SW480 (cell line): ENCODE measurements around the gene BRINP1.
"Not testable (repeated sequence)": the region's sequence is repeated elsewhere in the genome, so short reads cannot be mapped to it uniquely, and the experiment has no call there.

ENCODE experiments used
- DNase-seq: peaks from one replicate; pipeline ENCODE4 v3.0.0-alpha.2; 2016; ENCODE audit warnings: low spot score

Gene BRINP1

GRCh38 chr9:119213471-119213870 lies 155.8 kb downstream of the BRINP1 start:
- no peak for DNase-seq

- no peak for DNase-seq
Observed at GRCh38 chr9:119197893-119198607, 171.2 kb downstream of the BRINP1 start.

- no peak for DNase-seq
Observed at GRCh38 chr9:119195521-119195920, 173.7 kb downstream of the BRINP1 start.

- no peak for DNase-seq
Observed at GRCh38 chr9:119185298-119185697, 183.9 kb downstream of the BRINP1 start.

GRCh38 chr9:119184265-119184936 lies 184.8 kb downstream of the BRINP1 start:
- DNase-seq: no peak

- DNase-seq: no peak
Observed at GRCh38 chr9:119181561-119181960, 187.7 kb downstream of the BRINP1 start.

- DNase-seq: no peak
Observed at GRCh38 chr9:119180897-119181296, 188.3 kb downstream of the BRINP1 start.

GRCh38 chr9:119179701-119180100 lies 189.5 kb downstream of the BRINP1 start:
- DNase-seq: no peak

GRCh38 chr9:119177196-119177595 lies 192.0 kb downstream of the BRINP1 start:
- no peak for DNase-seq

- no peak for DNase-seq
Observed at GRCh38 chr9:119175581-119175980, 193.7 kb downstream of the BRINP1 start.

GRCh38 chr9:119169222-119169621 lies 200.0 kb downstream of the BRINP1 start:
- DNase-seq: not testable (repeated sequence)

- DNase-seq: no peak
Observed at GRCh38 chr9:119167876-119168275, 201.4 kb downstream of the BRINP1 start.

- no peak for DNase-seq
Observed at GRCh38 chr9:119167267-119167666, 202.0 kb downstream of the BRINP1 start.

GRCh38 chr9:119166096-119166495 lies 203.1 kb downstream of the BRINP1 start:
- DNase-seq: no peak

- no peak for DNase-seq
Observed at GRCh38 chr9:119165131-119165530, 204.1 kb downstream of the BRINP1 start.

GRCh38 chr9:119164716-119165115 lies 204.5 kb downstream of the BRINP1 start:
- no peak for DNase-seq

GRCh38 chr9:119160551-119160950 lies 208.7 kb downstream of the BRINP1 start:
- no peak for DNase-seq

- no peak for DNase-seq
Observed at GRCh38 chr9:119159386-119159785, 209.8 kb downstream of the BRINP1 start.

- DNase-seq: no peak
Observed at GRCh38 chr9:119157196-119157595, 212.0 kb downstream of the BRINP1 start.

- DNase-seq: no peak
Observed at GRCh38 chr9:119156354-119156753, 212.9 kb downstream of the BRINP1 start.

GRCh38 chr9:119154527-119154926 lies 214.7 kb downstream of the BRINP1 start:
- DNase-seq: no peak

- no peak for DNase-seq
Observed at GRCh38 chr9:119153402-119153801, 215.8 kb downstream of the BRINP1 start.

GRCh38 chr9:119148855-119149254 lies 220.4 kb downstream of the BRINP1 start:
- no peak for DNase-seq

GRCh38 chr9:119137479-119137878 lies 231.8 kb downstream of the BRINP1 start:
- peak; percentile 9 for DNase-seq
